GM20431 (cell line): ENCODE results near the gene CEP164.

Source experiments
- in situ Hi-C: fragments of 300-500 bp; cut with MseI, MboI; formaldehyde crosslinking; loops from one replicate; pipeline ENCODE4 v1.15.0; 2020; ENCODE audit warnings: low sequenced_read_pairs; ENCODE audit not compliant: unreplicated experiment

Gene CEP164

GRCh38 chr11:117356126-117356890, 28.7 kb downstream of the CEP164 start:
- in situ Hi-C loops: no loop called here

- in situ Hi-C loops: no loop called here
Observed at GRCh38 chr11:117361432-117361831, 33.8 kb downstream of the CEP164 start.

GRCh38 chr11:117366248-117366647, 38.6 kb downstream of the CEP164 start:
- in situ Hi-C loops: no loop called here

- in situ Hi-C loops: no loop called here
Observed at GRCh38 chr11:117366875-117367274, 39.2 kb downstream of the CEP164 start.

GRCh38 chr11:117369534-117369933, 41.9 kb downstream of the CEP164 start:
- in situ Hi-C loops: no loop called here

- in situ Hi-C loops: no loop called here
Observed at GRCh38 chr11:117371453-117371852, 43.8 kb downstream of the CEP164 start.

GRCh38 chr11:117374316-117375055, 46.8 kb downstream of the CEP164 start:
- in situ Hi-C loops: no loop called here

GRCh38 chr11:117375960-117376359, 48.3 kb downstream of the CEP164 start:
- in situ Hi-C loops: no loop called here

GRCh38 chr11:117376517-117376916, 48.9 kb downstream of the CEP164 start:
- in situ Hi-C loops: no loop called here

- in situ Hi-C loops: no loop called here
Observed at GRCh38 chr11:117378976-117379865, 51.6 kb downstream of the CEP164 start.

- in situ Hi-C loops: no loop called here
Observed at GRCh38 chr11:117380676-117381075, 53.0 kb downstream of the CEP164 start.

GRCh38 chr11:117381481-117382387, 54.1 kb downstream of the CEP164 start:
- in situ Hi-C loops: no loop called here

- in situ Hi-C loops: no loop called here
Observed at GRCh38 chr11:117382746-117383145, 55.1 kb downstream of the CEP164 start.

GRCh38 chr11:117384045-117384444, 56.4 kb downstream of the CEP164 start:
- in situ Hi-C loops: no loop called here

GRCh38 chr11:117385471-117385870, 57.8 kb downstream of the CEP164 start:
- in situ Hi-C loops: no loop called here

- in situ Hi-C loops: no loop called here
Observed at GRCh38 chr11:117385906-117386305, 58.3 kb downstream of the CEP164 start.

- in situ Hi-C loops: no loop called here
Observed at GRCh38 chr11:117387992-117388755, 60.5 kb downstream of the CEP164 start.

GRCh38 chr11:117390743-117391142, 63.1 kb downstream of the CEP164 start:
- in situ Hi-C loops: no loop called here

- in situ Hi-C loops: no loop called here
Observed at GRCh38 chr11:117391181-117391580, 63.5 kb downstream of the CEP164 start.
